Endothelial cell of umbilical vein (primary cell): ENCODE data around the gene HRH2. TPM values are rescaled to one million over a fixed set of nuclear protein-coding genes. Genes with fewer than 3 reads are reported as not detected.

Experiments used
- BruUV-seq: library from RNA; stranded (reverse); fragments of 400-500 nt; replicated peaks from 2 replicates; lab custom pipeline; 2021; lab: Mats Ljungman, UMichigan
- CTCF ChIA-PET: fragments of 300-600, 350-600 bp; sonication (Branson Sonifier 250); formaldehyde crosslinking; loops from one replicate; lab custom pipeline; 2021; ENCODE audit warnings: antibody characterized with exemption, inconsistent platforms; lab: Charles Lee
- POLR2A ChIA-PET: fragments of 300-600, 350-600 bp; sonication (Branson Sonifier 250); formaldehyde crosslinking; loops from one replicate; lab custom pipeline; 2021; ENCODE audit warnings: antibody characterized with exemption, inconsistent platforms; lab: Charles Lee
- DNase-seq: peaks from one replicate; pipeline ENCODE4 v3.0.0-alpha.2; 2011; ENCODE audit warnings: low read depth, low spot score
- FAIRE-seq: peaks from 2 replicates; lab custom pipeline; 2011; peaks lifted over from hg19 to GRCh38; lab: Jason Lieb, UNC
- H2AFZ ChIP-seq: 2 replicates; pipeline ENCODE4 v1.6.0; 2012; ENCODE audit warnings: low read depth, low read length, control low read depth, inconsistent platforms
- H3K27ac ChIP-seq: 2 replicates; pipeline ENCODE4 v1.5.1; 2011; ENCODE audit warnings: low read depth, mild to moderate bottlenecking, control low read depth, low read length, moderate library complexity; ENCODE audit not compliant: insufficient read depth
- H3K27me3 ChIP-seq, 2 experiments: 2 replicates each; pipeline versions ENCODE4 v1.6.0 to v1.6.1; 2011; ENCODE audit warnings: low read length in 2 of 2, mixed read lengths in 1 of 2; ENCODE audit not compliant: control insufficient read depth in 2 of 2, insufficient read depth in 2 of 2
- H3K36me3 ChIP-seq, 2 experiments: 2 replicates in 1 of 2; 3 replicates in 1 of 2; pipeline ENCODE4 v1.5.1; 2011; ENCODE audit warnings: low read length in 2 of 2, mild to moderate bottlenecking in 1 of 2, moderate library complexity in 1 of 2; ENCODE audit not compliant: control insufficient read depth in 2 of 2, insufficient read depth in 2 of 2; ENCODE audit errors: extremely low read depth in 1 of 2
- H3K4me1 ChIP-seq: 3 replicates; pipeline ENCODE4 v1.5.1; 2011; ENCODE audit warnings: mild to moderate bottlenecking, low read length; ENCODE audit not compliant: control insufficient read depth, insufficient read depth; ENCODE audit errors: extremely low read depth
- H3K4me2 ChIP-seq: 2 replicates; pipeline ENCODE4 v1.6.1; 2011; ENCODE audit warnings: low read length, control low read depth, mixed read lengths; ENCODE audit not compliant: insufficient read depth
- H3K4me3 ChIP-seq, 3 experiments: fragments of 200-600 bp in 1 of 3; sonication (generic), shearing (Covaris generic) in 1 of 3; replicated peaks in 1 of 3; 2 replicates each; pipeline ENCODE4 v1.5.1; 2011 to 2016; ENCODE audit warnings: control low read depth in 3 of 3, low read length in 3 of 3, mild to moderate bottlenecking in 2 of 3, inconsistent platforms in 1 of 3, low read depth in 1 of 3, moderate library complexity in 1 of 3; ENCODE audit not compliant: insufficient read depth in 1 of 3
- H3K79me2 ChIP-seq: 2 replicates; pipeline ENCODE4 v1.6.0; 2012; ENCODE audit warnings: low read length, inconsistent platforms; ENCODE audit not compliant: control insufficient read depth, insufficient read depth
- H3K9ac ChIP-seq: replicated peaks from 2 replicates; pipeline ENCODE3; 2011; ENCODE audit warnings: low read length, control low read depth; ENCODE audit not compliant: insufficient read depth; ENCODE audit errors: extremely low read depth
- H3K9me1 ChIP-seq: replicated peaks from 3 replicates; pipeline ENCODE4 v1.6.0; 2011; ENCODE audit warnings: mild to moderate bottlenecking, low read length; ENCODE audit not compliant: control insufficient read depth, insufficient read depth; ENCODE audit errors: extremely low read depth
- H3K9me3 ChIP-seq: replicated peaks from 2 replicates; pipeline ENCODE4 v1.5.1; 2012; ENCODE audit warnings: low read length, inconsistent platforms; ENCODE audit not compliant: control insufficient read depth, insufficient read depth
- H4K20me1 ChIP-seq: replicated peaks from 2 replicates; pipeline ENCODE3; 2011; ENCODE audit warnings: mild to moderate bottlenecking, low read length; ENCODE audit not compliant: control insufficient read depth, insufficient read depth; ENCODE audit errors: extremely low read depth
- EZH2 ChIP-seq: IDR thresholded peaks from 2 replicates; pipeline ENCODE4 v1.6.1; 2012; ENCODE audit warnings: borderline replicate concordance, low read depth, mild to moderate bottlenecking, moderate library complexity, low read length, inconsistent platforms; ENCODE audit not compliant: severe bottlenecking
- FOS ChIP-seq: IDR thresholded peaks from 2 replicates; pipeline ENCODE4 v1.6.1; 2011; ENCODE audit warnings: mild to moderate bottlenecking, low read length, moderate library complexity, borderline replicate concordance; ENCODE audit not compliant: insufficient read depth
- GATA2 ChIP-seq: IDR thresholded peaks from 2 replicates; pipeline ENCODE4 v1.7.0; 2011; ENCODE audit warnings: low read depth, mild to moderate bottlenecking, moderate library complexity, mixed read lengths, low read length; ENCODE audit not compliant: insufficient read length, insufficient read depth
- JUN ChIP-seq: IDR thresholded peaks from 2 replicates; pipeline ENCODE4 v1.6.1; 2011; ENCODE audit warnings: borderline replicate concordance, low read depth; ENCODE audit not compliant: insufficient read length, insufficient read depth
- MYC ChIP-seq: IDR thresholded peaks from one replicate; pipeline ENCODE4 v1.6.1; 2011; ENCODE audit warnings: mild to moderate bottlenecking, low read depth, low read length
- POLR2A ChIP-seq: IDR thresholded peaks from 2 replicates; pipeline ENCODE4 v1.6.1; 2012; ENCODE audit warnings: low read depth, mild to moderate bottlenecking, control low read depth, low read length
- POLR2AphosphoS5 ChIP-seq: IDR thresholded peaks from 2 replicates; pipeline ENCODE4 v1.6.1; 2012; ENCODE audit warnings: low read depth, mild to moderate bottlenecking, control low read depth, low read length, moderate library complexity; ENCODE audit not compliant: insufficient read depth
- dilution Hi-C: fragments of 300-500 bp; cut with MboI; formaldehyde crosslinking; loops from one replicate; pipeline ENCODE4 v1.15.0; 2019; ENCODE audit warnings: low sequenced_read_pairs; ENCODE audit not compliant: extremely low pct_ligation_motif_present
- intact Hi-C: fragments of 100-400 bp; cut with micrococcal nuclease; formaldehyde crosslinking; loops from one replicate; pipeline ENCODE4 v1.10.0; 2022
- polyA plus RNA-seq, 4 experiments: library from polyadenylated mRNA; depleted of rRNA in 3 of 4; stranded (reverse) in 3 of 4; unstranded in 1 of 4; fragments of >200 nt; gene quantifications; 2 replicates each; pipeline versions ENCODE4 v1.2.1 to v1.2.3, GENCODE V29; 2011 to 2012; ENCODE audit warnings: missing spikeins in 1 of 4
- total RNA-seq: library from RNA; stranded (reverse); gene quantifications from 2 replicates; pipeline ENCODE4 v1.2.3, GENCODE V29; 2021
- TF ChIP-seq, protein P1 (sequence below), 2 donors: IDR thresholded peaks; 1 replicate in 1 of 2; 2 replicates in 1 of 2; pipeline ENCODE4 v1.5.1; 2011; ENCODE audit warnings: low read length in 2 of 2, mild to moderate bottlenecking in 2 of 2, moderate library complexity in 2 of 2, control low read depth in 1 of 2, inconsistent platforms in 1 of 2, low read depth in 1 of 2; ENCODE audit not compliant: insufficient read depth in 1 of 2; ENCODE audit errors: extremely low read depth in 1 of 2
- TF ChIP-seq, protein P2 (sequence below): IDR thresholded peaks from 2 replicates; pipeline ENCODE4 v1.6.1; 2011; ENCODE audit not compliant: insufficient read depth, insufficient read length

HRH2 gene
- total and polyA plus RNA-seq, 2 donors (not counting 3 experiments of a cell fraction or from before 2014, with no cell fraction given), result not detected

DNA sequence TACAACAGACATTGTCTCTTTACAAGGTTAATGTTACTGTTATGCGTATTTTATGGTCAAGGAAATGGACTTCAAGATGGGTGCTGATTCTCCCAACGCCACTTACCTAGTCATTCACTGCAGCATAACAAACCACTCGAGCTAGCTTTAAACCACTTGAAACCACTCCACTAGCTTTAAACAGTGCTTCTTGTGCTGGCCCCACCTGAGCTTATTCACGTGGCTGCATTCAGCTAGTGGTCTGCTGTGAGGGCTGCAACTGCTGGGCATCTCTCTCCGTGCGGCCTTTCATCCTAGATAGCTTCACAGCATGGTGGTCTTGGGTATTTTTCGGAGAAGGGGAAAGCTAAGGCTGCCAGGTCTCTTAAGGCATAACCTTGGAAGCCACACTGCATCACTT lies 3.5 kb upstream of the HRH2 start:
- intact Hi-C loops (no loop called here), dilution Hi-C loops (no loop called here)
- Histone ChIP-seq H2AFZ (no peak overlapping the region), H3K9me1 (no peaks in the 10 kb centered on the region), H3K36me3 (no peaks in the 10 kb centered on the region), H3K4me1 (no peaks in the 10 kb centered on the region), H3K9ac (no peak overlapping the region), H4K20me1 (no peaks in the 10 kb centered on the region), H3K27me3 (peaks cover 0 to 3% of the 10 kb centered on the region in 2 experiments), H3K4me2 (no peak overlapping the region), H3K9me3 (no peaks in the 10 kb centered on the region), H3K27ac (no peak overlapping the region), H3K4me3 (no peak overlapping the region), H3K79me2 (no peaks in the 10 kb centered on the region)
- POLR2A ChIA-PET, result no interaction called here
- DNase-seq (no peak), FAIRE-seq (no peak)
- no TSS peak for BruUV-seq
- TF ChIP-seq POLR2AphosphoS5, result no peak
- TF ChIP-seq POLR2A, result no peak
- TF ChIP-seq MYC, result no peak
- TF ChIP-seq FOS, result no peak
- TF ChIP-seq JUN, result no peak
- TF ChIP-seq, protein P1, sequence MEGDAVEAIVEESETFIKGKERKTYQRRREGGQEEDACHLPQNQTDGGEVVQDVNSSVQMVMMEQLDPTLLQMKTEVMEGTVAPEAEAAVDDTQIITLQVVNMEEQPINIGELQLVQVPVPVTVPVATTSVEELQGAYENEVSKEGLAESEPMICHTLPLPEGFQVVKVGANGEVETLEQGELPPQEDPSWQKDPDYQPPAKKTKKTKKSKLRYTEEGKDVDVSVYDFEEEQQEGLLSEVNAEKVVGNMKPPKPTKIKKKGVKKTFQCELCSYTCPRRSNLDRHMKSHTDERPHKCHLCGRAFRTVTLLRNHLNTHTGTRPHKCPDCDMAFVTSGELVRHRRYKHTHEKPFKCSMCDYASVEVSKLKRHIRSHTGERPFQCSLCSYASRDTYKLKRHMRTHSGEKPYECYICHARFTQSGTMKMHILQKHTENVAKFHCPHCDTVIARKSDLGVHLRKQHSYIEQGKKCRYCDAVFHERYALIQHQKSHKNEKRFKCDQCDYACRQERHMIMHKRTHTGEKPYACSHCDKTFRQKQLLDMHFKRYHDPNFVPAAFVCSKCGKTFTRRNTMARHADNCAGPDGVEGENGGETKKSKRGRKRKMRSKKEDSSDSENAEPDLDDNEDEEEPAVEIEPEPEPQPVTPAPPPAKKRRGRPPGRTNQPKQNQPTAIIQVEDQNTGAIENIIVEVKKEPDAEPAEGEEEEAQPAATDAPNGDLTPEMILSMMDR (IDR thresholded peaks at IDR 0.05; ENCODE audit: extremely low read depth in 1 of 2, insufficient read depth in 1 of 2, low read depth in 1 of 2, low read length in 2 of 2), result no peak
- no peak for TF ChIP-seq GATA2
- TF ChIP-seq, protein P2, sequence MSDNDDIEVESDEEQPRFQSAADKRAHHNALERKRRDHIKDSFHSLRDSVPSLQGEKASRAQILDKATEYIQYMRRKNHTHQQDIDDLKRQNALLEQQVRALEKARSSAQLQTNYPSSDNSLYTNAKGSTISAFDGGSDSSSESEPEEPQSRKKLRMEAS, result no peak
- no peak for TF ChIP-seq EZH2
- CTCF ChIA-PET, result no interaction called here
